RWPE2 (cell line): ENCODE data around the gene SMAD6.

Source experiments
- ATAC-seq: fragments of 200-7000 bp; cut with Tn5 transposase; 3 replicates; pipeline ENCODE4 v1.9.1; 2021; ENCODE audit warnings: low read depth
- DNase-seq: peaks from one replicate; pipeline ENCODE4 v3.0.0-alpha.2; 2020; ENCODE audit warnings: low spot score
- H3K27ac ChIP-seq: fragments of 450-650 bp; 2 replicates; pipeline ENCODE4 v1.5.1; 2017; ENCODE audit warnings: mild to moderate bottlenecking; ENCODE audit not compliant: poor library complexity, severe bottlenecking
- H3K27me3 ChIP-seq: fragments of 250-450 bp; sonication (Bioruptor Pico); 2 replicates; pipeline ENCODE4 v1.5.1; 2021; ENCODE audit warnings: mild to moderate bottlenecking, moderate library complexity; ENCODE audit not compliant: insufficient read depth, poor library complexity, severe bottlenecking
- H3K36me3 ChIP-seq: fragments of 250-450 bp; sonication (Bioruptor Pico); 2 replicates; pipeline ENCODE4 v1.5.1; 2020; ENCODE audit warnings: low read depth, mild to moderate bottlenecking, moderate library complexity
- H3K4me1 ChIP-seq: fragments of 250-450 bp; sonication (Bioruptor Pico); 2 replicates; pipeline ENCODE4 v1.5.1; 2021; ENCODE audit warnings: mild to moderate bottlenecking, moderate library complexity; ENCODE audit not compliant: insufficient read depth, poor library complexity, severe bottlenecking
- H3K4me3 ChIP-seq: fragments of 250-450 bp; sonication (Bioruptor Pico); 2 replicates; pipeline ENCODE4 v1.5.1; 2021; ENCODE audit warnings: mild to moderate bottlenecking, moderate library complexity; ENCODE audit not compliant: severe bottlenecking
- H3K9me3 ChIP-seq: fragments of 250-450 bp; sonication (Bioruptor Pico); 2 replicates; pipeline ENCODE4 v1.5.1; 2021; ENCODE audit warnings: mild to moderate bottlenecking, moderate library complexity; ENCODE audit not compliant: severe bottlenecking
- CTCF ChIP-seq: fragments of 450-650 bp; IDR thresholded peaks from one replicate; pipeline ENCODE4 v1.5.1; 2017; ENCODE audit warnings: mild to moderate bottlenecking, moderate library complexity; ENCODE audit not compliant: poor library complexity, severe bottlenecking

Gene SMAD6

GRCh38 chr15:66654739-66655375, 47.2 kb upstream of the SMAD6 start:
- no peak overlapping the region for H3K27ac ChIP-seq
- no peak for TF ChIP-seq CTCF
- DNase-seq (no peak), ATAC-seq (no peak)
- no peaks in the 10 kb centered on the region for H3K36me3 ChIP-seq
- H3K27me3 ChIP-seq: no peaks in the 10 kb centered on the region
- H3K4me3 ChIP-seq: no peak overlapping the region
- H3K9me3 ChIP-seq: no peaks in the 10 kb centered on the region
- peaks cover 6% of the 10 kb centered on the region for H3K4me1 ChIP-seq

- Histone ChIP-seq H3K4me3 (no peak overlapping the region), H3K27ac (no peak overlapping the region), H3K27me3 (no peaks in the 10 kb centered on the region), H3K9me3 (no peaks in the 10 kb centered on the region), H3K36me3 (no peaks in the 10 kb centered on the region), H3K4me1 (peaks cover 6% of the 10 kb centered on the region)
- TF ChIP-seq CTCF: no peak
- ATAC-seq: peak; percentile 5; the same call in 1 of the 3 replicates
- DNase-seq: no peak
Observed at GRCh38 chr15:66655511-66655910, 46.5 kb upstream of the SMAD6 start.

- ATAC-seq (peak; percentile 83), DNase-seq (no peak)
- Histone ChIP-seq H3K36me3 (no peaks in the 10 kb centered on the region), H3K27ac (no peak overlapping the region), H3K4me3 (no peak overlapping the region), H3K9me3 (no peaks in the 10 kb centered on the region), H3K4me1 (peaks cover 6% of the 10 kb centered on the region), H3K27me3 (no peaks in the 10 kb centered on the region)
- TF ChIP-seq CTCF: no peak
Observed at GRCh38 chr15:66655997-66656396, 46.0 kb upstream of the SMAD6 start.

- Histone ChIP-seq H3K36me3 (no peaks in the 10 kb centered on the region), H3K27me3 (no peaks in the 10 kb centered on the region), H3K4me1 (peaks cover 6% of the 10 kb centered on the region), H3K4me3 (no peak overlapping the region), H3K9me3 (no peaks in the 10 kb centered on the region), H3K27ac (no peak overlapping the region)
- ATAC-seq (no peak), DNase-seq (no peak)
- no peak for TF ChIP-seq CTCF
Observed at GRCh38 chr15:66657185-66658020, 44.6 kb upstream of the SMAD6 start.

GRCh38 chr15:66658044-66658443, 44.0 kb upstream of the SMAD6 start:
- DNase-seq (no peak), ATAC-seq (no peak)
- TF ChIP-seq CTCF: no peak
- no peaks in the 10 kb centered on the region for H3K36me3 ChIP-seq
- H3K27ac ChIP-seq: no peak overlapping the region
- peaks cover 6% of the 10 kb centered on the region for H3K4me1 ChIP-seq
- H3K4me3 ChIP-seq: no peak overlapping the region
- no peaks in the 10 kb centered on the region for H3K9me3 ChIP-seq
- no peaks in the 10 kb centered on the region for H3K27me3 ChIP-seq
